ENCODE results near the gene ROR1.
"Not testable (repeated sequence)": the region's sequence is repeated elsewhere in the genome, so short reads cannot be mapped to it uniquely, and the experiment has no call there.

ROR1 gene

DNA sequence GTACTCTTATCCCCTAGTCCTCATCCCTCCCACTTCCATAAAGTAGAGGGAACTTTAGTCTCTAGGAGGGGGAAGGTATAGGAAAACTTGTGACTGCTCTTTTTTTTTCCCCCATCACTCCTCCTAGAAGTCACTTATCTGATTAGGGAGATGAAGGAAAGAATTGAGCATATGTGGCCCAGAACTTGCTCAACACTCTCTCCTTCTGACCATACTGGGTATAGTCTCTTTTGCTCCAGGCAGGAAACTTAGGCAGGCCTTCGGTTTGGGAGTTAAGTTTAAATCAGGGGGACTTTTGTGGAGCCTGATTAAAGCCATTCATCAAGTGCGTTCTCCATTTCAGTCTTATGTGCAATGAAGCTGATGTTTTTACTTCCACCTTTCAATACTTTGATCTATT is 435.4 kb downstream of the ROR1 start:
- Histone ChIP-seq H3K4me3 (ENCODE audit: low read length in 2 of 2) (no peak overlapping the region), H3K9me3 (ENCODE audit: control insufficient read depth in 2 of 2, low read length in 2 of 2) (no peaks in the 10 kb centered on the region), H3K27me3 (ENCODE audit: control insufficient read depth in 2 of 2, insufficient read depth in 2 of 2, low read length in 2 of 2) (no peaks in the 10 kb centered on the region), H3K36me3 (ENCODE audit: control insufficient read depth in 2 of 2, insufficient read depth in 2 of 2, low read length in 2 of 2) (no peaks in the 10 kb centered on the region), H3K4me1 (ENCODE audit: control insufficient read depth in 2 of 2, insufficient read depth in 2 of 2, low read length in 2 of 2) (no peaks in the 10 kb centered on the region), H3K9ac (ENCODE audit: low read depth in 1 of 2, low read length in 2 of 2) (no peak overlapping the region), H3K27ac (ENCODE audit: low read depth in 2 of 2, low read length in 2 of 2) (no peak overlapping the region)

GRCh38 chr1:64212031-64212430 is 438.2 kb downstream of the ROR1 start:
- H3K27me3 ChIP-seq (ENCODE audit: control insufficient read depth in 2 of 2, insufficient read depth in 2 of 2, low read length in 2 of 2): no peaks in the 10 kb centered on the region
- H3K9me3 ChIP-seq (ENCODE audit: control insufficient read depth in 2 of 2, low read length in 2 of 2): no peaks in the 10 kb centered on the region
- H3K4me3 ChIP-seq (ENCODE audit: low read length in 2 of 2): no peak overlapping the region
- no peak overlapping the region for H3K27ac ChIP-seq (ENCODE audit: low read depth in 2 of 2, low read length in 2 of 2)
- no peaks in the 10 kb centered on the region for H3K4me1 ChIP-seq (ENCODE audit: control insufficient read depth in 2 of 2, insufficient read depth in 2 of 2, low read length in 2 of 2)
- no peaks in the 10 kb centered on the region for H3K36me3 ChIP-seq (ENCODE audit: control insufficient read depth in 2 of 2, insufficient read depth in 2 of 2, low read length in 2 of 2)
- no peak overlapping the region for H3K9ac ChIP-seq (ENCODE audit: low read depth in 1 of 2, low read length in 2 of 2)

GRCh38 chr1:64215576-64215975 is 441.8 kb downstream of the ROR1 start:
- H3K9ac ChIP-seq (ENCODE audit: low read depth in 1 of 2, low read length in 2 of 2): no peak overlapping the region
- H3K27ac ChIP-seq (ENCODE audit: low read depth in 2 of 2, low read length in 2 of 2): no peak overlapping the region
- H3K4me3 ChIP-seq (ENCODE audit: low read length in 2 of 2): no peak overlapping the region
- H3K27me3 ChIP-seq (ENCODE audit: control insufficient read depth in 2 of 2, insufficient read depth in 2 of 2, low read length in 2 of 2): no peaks in the 10 kb centered on the region
- H3K4me1 ChIP-seq (ENCODE audit: control insufficient read depth in 2 of 2, insufficient read depth in 2 of 2, low read length in 2 of 2): no peaks in the 10 kb centered on the region
- H3K9me3 ChIP-seq (ENCODE audit: control insufficient read depth in 2 of 2, low read length in 2 of 2): no peaks in the 10 kb centered on the region
- no peaks in the 10 kb centered on the region for H3K36me3 ChIP-seq (ENCODE audit: control insufficient read depth in 2 of 2, insufficient read depth in 2 of 2, low read length in 2 of 2)

DNA sequence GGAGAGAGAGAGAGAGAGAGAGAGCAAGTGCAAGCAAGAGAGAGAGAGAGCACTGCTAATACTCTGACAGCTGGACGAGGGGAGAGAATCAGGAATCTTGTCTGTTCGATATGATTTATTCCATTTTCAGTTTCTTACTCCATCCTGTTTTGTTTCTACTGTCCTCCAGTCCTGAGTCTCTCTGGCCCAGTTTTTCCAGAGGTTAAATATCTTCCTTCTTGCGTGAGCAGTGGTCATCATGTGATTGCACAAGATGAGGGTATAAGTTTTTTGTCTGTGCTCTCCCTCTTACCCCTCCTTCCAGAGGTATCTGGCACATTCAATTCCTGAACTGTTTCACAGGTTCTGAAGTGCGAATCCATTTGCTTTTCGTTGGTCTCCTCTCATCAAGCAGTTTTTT is 446.4 kb downstream of the ROR1 start:
- Histone ChIP-seq H3K36me3 (ENCODE audit: control insufficient read depth in 2 of 2, insufficient read depth in 2 of 2, low read length in 2 of 2) (no peaks in the 10 kb centered on the region), H3K9me3 (ENCODE audit: control insufficient read depth in 2 of 2, low read length in 2 of 2) (no peaks in the 10 kb centered on the region), H3K4me3 (ENCODE audit: low read length in 2 of 2) (no peak overlapping the region), H3K27ac (ENCODE audit: low read depth in 2 of 2, low read length in 2 of 2) (no peak overlapping the region), H3K9ac (ENCODE audit: low read depth in 1 of 2, low read length in 2 of 2) (no peak overlapping the region), H3K4me1 (ENCODE audit: control insufficient read depth in 2 of 2, insufficient read depth in 2 of 2, low read length in 2 of 2) (no peaks in the 10 kb centered on the region), H3K27me3 (ENCODE audit: control insufficient read depth in 2 of 2, insufficient read depth in 2 of 2, low read length in 2 of 2) (no peaks in the 10 kb centered on the region)

DNA sequence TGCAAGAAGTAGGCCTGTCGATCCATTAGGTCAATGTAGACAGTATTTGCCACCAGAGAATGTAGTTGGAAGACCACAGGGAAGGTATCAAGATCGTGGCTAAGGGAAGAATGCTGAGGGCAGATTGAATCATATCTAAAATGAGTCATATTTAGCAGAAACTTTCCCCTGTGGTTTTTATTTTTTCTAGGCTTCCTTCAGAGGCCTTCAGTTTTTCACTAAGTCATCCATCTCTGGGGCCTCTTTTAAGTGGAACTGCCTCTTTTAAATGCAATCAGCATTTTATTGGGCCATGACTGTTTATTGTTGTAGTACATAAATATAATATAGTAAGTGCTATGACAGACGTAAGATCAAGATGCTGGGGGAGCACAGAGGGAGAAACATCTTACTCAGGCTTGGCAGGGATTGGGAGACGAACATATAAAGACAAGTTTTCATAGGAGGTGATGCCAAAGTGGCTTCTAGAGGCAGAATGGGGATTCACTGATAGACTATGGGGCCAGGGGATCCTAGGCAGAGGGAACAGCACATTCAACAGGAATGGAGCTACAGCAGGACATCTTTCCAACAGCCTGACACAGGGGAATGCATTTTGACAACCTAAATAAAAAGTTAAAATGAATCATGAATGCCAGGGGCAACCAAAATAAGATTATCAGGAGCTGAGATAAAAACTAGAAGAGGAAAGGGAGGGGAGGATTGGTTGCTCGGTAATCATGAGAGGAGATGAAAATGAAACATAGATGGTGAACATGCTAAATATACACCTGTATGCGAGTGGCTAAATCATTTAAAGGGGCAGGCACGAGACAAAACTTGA is 449.7 kb downstream of the ROR1 start:
- Histone ChIP-seq H3K27me3 (ENCODE audit: control insufficient read depth in 2 of 2, insufficient read depth in 2 of 2, low read length in 2 of 2) (no peaks in the 10 kb centered on the region), H3K9me3 (ENCODE audit: control insufficient read depth in 2 of 2, low read length in 2 of 2) (no peaks in the 10 kb centered on the region), H3K27ac (ENCODE audit: low read depth in 2 of 2, low read length in 2 of 2) (no peak overlapping the region), H3K4me1 (ENCODE audit: control insufficient read depth in 2 of 2, insufficient read depth in 2 of 2, low read length in 2 of 2) (no peaks in the 10 kb centered on the region), H3K4me3 (ENCODE audit: low read length in 2 of 2) (no peak overlapping the region), H3K36me3 (ENCODE audit: control insufficient read depth in 2 of 2, insufficient read depth in 2 of 2, low read length in 2 of 2) (no peaks in the 10 kb centered on the region), H3K9ac (ENCODE audit: low read depth in 1 of 2, low read length in 2 of 2) (no peak overlapping the region)

DNA sequence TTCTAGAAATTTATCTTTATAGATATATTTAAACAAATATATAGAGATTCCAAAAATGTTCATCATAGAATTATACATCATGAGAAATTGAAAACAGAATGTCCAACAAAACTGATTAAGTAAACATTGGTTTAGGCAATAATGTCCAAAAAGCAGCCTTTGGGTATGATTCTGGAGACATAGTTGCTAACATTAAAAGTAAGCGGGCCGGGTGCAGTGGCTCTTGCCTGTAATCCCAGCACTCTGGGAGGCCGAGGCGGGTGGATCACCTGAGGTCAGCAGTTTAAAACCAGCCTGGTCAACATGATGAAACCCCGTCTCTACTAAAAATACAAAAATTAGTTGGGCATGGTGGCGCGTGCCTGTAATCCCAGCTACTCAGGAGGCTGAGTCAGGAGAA is 450.4 kb downstream of the ROR1 start:
- not testable (repeated sequence) for H3K4me3 ChIP-seq (ENCODE audit: low read length in 2 of 2)

GRCh38 chr1:64228167-64228957 is 454.5 kb downstream of the ROR1 start:
- Histone ChIP-seq H3K4me1 (ENCODE audit: control insufficient read depth in 2 of 2, insufficient read depth in 2 of 2, low read length in 2 of 2) (no peaks in the 10 kb centered on the region), H3K9me3 (ENCODE audit: control insufficient read depth in 2 of 2, low read length in 2 of 2) (no peaks in the 10 kb centered on the region), H3K27me3 (ENCODE audit: control insufficient read depth in 2 of 2, insufficient read depth in 2 of 2, low read length in 2 of 2) (no peaks in the 10 kb centered on the region), H3K36me3 (ENCODE audit: control insufficient read depth in 2 of 2, insufficient read depth in 2 of 2, low read length in 2 of 2) (no peaks in the 10 kb centered on the region), H3K9ac (ENCODE audit: low read depth in 1 of 2, low read length in 2 of 2) (no peak overlapping the region), H3K4me3 (ENCODE audit: low read length in 2 of 2) (no peak overlapping the region), H3K27ac (ENCODE audit: low read depth in 2 of 2, low read length in 2 of 2) (no peak overlapping the region)

More for the DNA sequence above, 450.4 kb downstream of the ROR1 start:
- H3K9ac ChIP-seq (ENCODE audit: low read depth in 1 of 2, low read length in 2 of 2); H3K9me3 ChIP-seq (ENCODE audit: control insufficient read depth in 2 of 2, low read length in 2 of 2); H3K27ac ChIP-seq (ENCODE audit: low read depth in 2 of 2, low read length in 2 of 2); H3K36me3 ChIP-seq (ENCODE audit: control insufficient read depth in 2 of 2, insufficient read depth in 2 of 2, low read length in 2 of 2); H3K27me3 ChIP-seq (ENCODE audit: control insufficient read depth in 2 of 2, insufficient read depth in 2 of 2, low read length in 2 of 2); H3K4me1 ChIP-seq (ENCODE audit: control insufficient read depth in 2 of 2, insufficient read depth in 2 of 2, low read length in 2 of 2): not testable (repeated sequence)

- Histone ChIP-seq H3K9ac (ENCODE audit: low read depth in 1 of 2, low read length in 2 of 2) (no peak overlapping the region), H3K9me3 (ENCODE audit: control insufficient read depth in 2 of 2, low read length in 2 of 2) (no peaks in the 10 kb centered on the region), H3K27me3 (ENCODE audit: control insufficient read depth in 2 of 2, insufficient read depth in 2 of 2, low read length in 2 of 2) (no peaks in the 10 kb centered on the region), H3K4me3 (ENCODE audit: low read length in 2 of 2) (no peak overlapping the region), H3K36me3 (ENCODE audit: control insufficient read depth in 2 of 2, insufficient read depth in 2 of 2, low read length in 2 of 2) (no peaks in the 10 kb centered on the region), H3K4me1 (ENCODE audit: control insufficient read depth in 2 of 2, insufficient read depth in 2 of 2, low read length in 2 of 2) (no peaks in the 10 kb centered on the region), H3K27ac (ENCODE audit: low read depth in 2 of 2, low read length in 2 of 2) (no peak overlapping the region)
Observed at GRCh38 chr1:64229307-64229706, 455.5 kb downstream of the ROR1 start.

Data from mucosa of rectum (tissue), 2 donors.